ENCODE measurements around the gene CENPM. TPM values are rescaled to one million over a fixed set of nuclear protein-coding genes. Genes with fewer than 3 reads are reported as not detected.

Gene CENPM
- total and polyA plus RNA-seq, 2 experiments from 2014 or later: 6.7 to 14.9 TPM

DNA sequence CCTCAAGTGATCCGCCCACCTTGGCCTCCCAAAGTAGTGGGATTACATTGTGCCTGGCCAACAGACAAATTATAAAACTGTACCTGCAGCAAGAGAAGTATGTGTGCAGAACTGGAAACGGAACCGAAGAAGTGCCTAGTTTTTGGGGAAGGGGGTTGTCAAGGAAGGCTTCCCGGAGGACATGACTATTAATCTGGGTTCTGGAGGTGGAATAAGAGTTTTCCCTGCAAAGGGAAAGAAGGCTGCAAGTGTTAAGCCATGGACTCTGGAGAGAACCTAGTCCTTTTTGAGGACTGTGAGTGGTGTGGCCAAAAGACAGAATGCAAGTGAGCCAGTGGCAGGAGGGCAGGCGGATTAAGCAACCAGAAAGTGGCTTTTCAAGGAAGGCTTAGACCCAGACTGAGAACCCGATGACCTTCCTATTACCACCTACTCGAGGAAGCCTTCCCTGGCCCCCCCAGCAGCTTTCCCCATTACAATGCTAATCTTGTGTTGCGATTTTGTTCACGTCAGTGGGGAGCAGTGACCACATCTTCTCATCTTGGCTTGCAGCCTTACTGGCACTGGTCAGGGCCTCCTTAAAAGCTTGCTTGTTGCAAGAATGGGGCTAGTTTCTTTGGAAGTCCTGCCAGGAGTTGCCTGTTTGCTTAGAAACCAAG lies 16.6 kb upstream of the CENPM start:
- no peaks in the 10 kb centered on the region for H4K20me1 ChIP-seq (ENCODE audit: insufficient read depth, poor library complexity, severe bottlenecking)
- H3K4me3 ChIP-seq: no peak overlapping the region
- TF ChIP-seq EZH2phosphoT487 (IDR thresholded peaks at IDR 0.05; ENCODE audit: low read depth, severe bottlenecking, unreplicated experiment) (no peak), EZH2 (IDR thresholded peaks at IDR 0.05; ENCODE audit: borderline replicate concordance) (no peak)
- TF ChIP-seq, protein P1, sequence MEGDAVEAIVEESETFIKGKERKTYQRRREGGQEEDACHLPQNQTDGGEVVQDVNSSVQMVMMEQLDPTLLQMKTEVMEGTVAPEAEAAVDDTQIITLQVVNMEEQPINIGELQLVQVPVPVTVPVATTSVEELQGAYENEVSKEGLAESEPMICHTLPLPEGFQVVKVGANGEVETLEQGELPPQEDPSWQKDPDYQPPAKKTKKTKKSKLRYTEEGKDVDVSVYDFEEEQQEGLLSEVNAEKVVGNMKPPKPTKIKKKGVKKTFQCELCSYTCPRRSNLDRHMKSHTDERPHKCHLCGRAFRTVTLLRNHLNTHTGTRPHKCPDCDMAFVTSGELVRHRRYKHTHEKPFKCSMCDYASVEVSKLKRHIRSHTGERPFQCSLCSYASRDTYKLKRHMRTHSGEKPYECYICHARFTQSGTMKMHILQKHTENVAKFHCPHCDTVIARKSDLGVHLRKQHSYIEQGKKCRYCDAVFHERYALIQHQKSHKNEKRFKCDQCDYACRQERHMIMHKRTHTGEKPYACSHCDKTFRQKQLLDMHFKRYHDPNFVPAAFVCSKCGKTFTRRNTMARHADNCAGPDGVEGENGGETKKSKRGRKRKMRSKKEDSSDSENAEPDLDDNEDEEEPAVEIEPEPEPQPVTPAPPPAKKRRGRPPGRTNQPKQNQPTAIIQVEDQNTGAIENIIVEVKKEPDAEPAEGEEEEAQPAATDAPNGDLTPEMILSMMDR (IDR thresholded peaks at IDR 0.05; ENCODE audit: poor library complexity): no peak
- no peaks in the 10 kb centered on the region for H3K36me3 ChIP-seq (replicated peaks; ENCODE audit: insufficient read depth, low read depth)
- H3K9me2 ChIP-seq (replicated peaks; ENCODE audit: insufficient read depth): no peaks in the 10 kb centered on the region
- H3K4me2 ChIP-seq: no peak overlapping the region
- no peaks in the 10 kb centered on the region for H3K4me1 ChIP-seq (ENCODE audit: insufficient read depth)
- no peak overlapping the region for H2AFZ ChIP-seq
- H3K27ac ChIP-seq: no peak overlapping the region
- H3K9me3 ChIP-seq (ENCODE audit: low read depth): no peaks in the 10 kb centered on the region
- no peaks in the 10 kb centered on the region for H3K79me2 ChIP-seq
- DNase-seq (ENCODE audit: low spot score): no peak
- no peaks in the 10 kb centered on the region for H3K27me3 ChIP-seq
- WGBS (ENCODE audit: low lambda C conversion rate, missing lambda C conversion rate): 68% methylated on average over 9 of the region's 9 CpGs

DNA sequence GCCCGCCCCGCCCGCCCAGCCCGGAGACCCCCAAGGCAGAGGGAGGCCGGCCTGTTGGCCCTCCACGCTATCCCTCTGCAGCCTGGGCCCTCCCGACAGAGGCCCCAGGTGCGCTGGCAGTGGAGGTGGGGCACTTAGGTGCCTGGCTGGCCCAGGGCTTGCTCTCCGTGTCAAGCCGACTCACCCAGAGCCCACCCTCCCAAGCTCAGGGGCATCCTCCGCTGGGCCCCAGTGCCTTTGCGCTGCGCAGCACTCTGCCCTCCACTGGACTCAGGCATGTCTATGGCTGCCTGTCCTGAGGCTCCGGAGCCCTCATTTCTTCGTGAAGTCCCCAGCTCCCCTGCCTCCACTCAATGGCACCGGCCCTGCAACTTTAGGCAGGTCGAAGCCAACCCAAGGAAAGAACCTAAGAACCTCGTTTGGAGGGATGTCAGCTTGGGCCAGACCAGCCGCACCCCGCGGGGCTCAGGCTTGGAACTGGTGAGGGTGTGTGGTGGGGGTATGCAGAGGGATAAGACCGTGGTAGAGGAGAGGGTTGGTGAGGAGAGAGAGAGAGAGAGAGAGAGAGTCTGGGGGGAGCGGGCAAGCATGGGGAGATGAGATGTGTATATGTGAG lies 11.1 kb upstream of the CENPM start:
- Histone ChIP-seq H3K79me2 (no peaks in the 10 kb centered on the region), H3K36me3 (replicated peaks; ENCODE audit: insufficient read depth, low read depth) (no peaks in the 10 kb centered on the region), H4K20me1 (ENCODE audit: insufficient read depth, poor library complexity, severe bottlenecking) (no peaks in the 10 kb centered on the region), H3K4me3 (no peak overlapping the region), H2AFZ (peak overlapping the region; percentile 74), H3K27me3 (no peaks in the 10 kb centered on the region), H3K27ac (no peak overlapping the region), H3K4me1 (ENCODE audit: insufficient read depth) (no peaks in the 10 kb centered on the region), H3K9me3 (ENCODE audit: low read depth) (no peaks in the 10 kb centered on the region), H3K4me2 (peak overlapping the region; percentile 89), H3K9me2 (replicated peaks; ENCODE audit: insufficient read depth) (no peaks in the 10 kb centered on the region)
- WGBS (ENCODE audit: low lambda C conversion rate, missing lambda C conversion rate): 55% methylated on average over 19 of the region's 23 CpGs
- TF ChIP-seq EZH2 (IDR thresholded peaks at IDR 0.05; ENCODE audit: borderline replicate concordance) (no peak), EZH2phosphoT487 (IDR thresholded peaks at IDR 0.05; ENCODE audit: low read depth, severe bottlenecking, unreplicated experiment) (no peak)
- TF ChIP-seq, protein P1 (IDR thresholded peaks at IDR 0.05; ENCODE audit: poor library complexity): no peak
- no peak for DNase-seq (ENCODE audit: low spot score)

DNA sequence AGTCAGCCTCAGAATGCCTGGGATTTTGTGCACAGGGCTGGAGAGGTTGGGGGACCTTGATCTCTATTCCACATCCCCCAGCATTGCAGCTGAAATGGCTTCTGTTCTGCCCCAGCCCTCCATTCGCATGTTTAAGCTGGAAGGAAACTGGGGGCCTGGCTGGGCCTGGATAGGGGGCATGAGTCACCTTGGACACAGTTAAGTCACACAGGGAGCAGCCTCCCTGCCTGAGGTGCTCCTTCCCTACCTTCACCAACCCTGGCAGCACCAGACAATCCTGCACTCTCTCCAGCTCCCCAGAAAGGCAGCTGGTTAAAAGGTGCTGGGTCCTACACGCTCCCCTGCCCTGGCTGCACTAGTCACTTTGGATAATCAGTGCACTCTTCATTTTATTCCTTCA lies 5.8 kb upstream of the CENPM start:
- H3K4me3 ChIP-seq: no peak overlapping the region
- H3K9me3 ChIP-seq (ENCODE audit: low read depth): no peaks in the 10 kb centered on the region
- H3K36me3 ChIP-seq (replicated peaks; ENCODE audit: insufficient read depth, low read depth): no peaks in the 10 kb centered on the region
- no peak overlapping the region for H3K27ac ChIP-seq
- no peaks in the 10 kb centered on the region for H3K4me1 ChIP-seq (ENCODE audit: insufficient read depth)
- no peak overlapping the region for H2AFZ ChIP-seq
- H3K4me2 ChIP-seq: no peak overlapping the region
- no peaks in the 10 kb centered on the region for H3K9me2 ChIP-seq (replicated peaks; ENCODE audit: insufficient read depth)
- H3K79me2 ChIP-seq: no peaks in the 10 kb centered on the region
- no peaks in the 10 kb centered on the region for H3K27me3 ChIP-seq
- TF ChIP-seq EZH2phosphoT487 (IDR thresholded peaks at IDR 0.05; ENCODE audit: low read depth, severe bottlenecking, unreplicated experiment) (no peak), EZH2 (IDR thresholded peaks at IDR 0.05; ENCODE audit: borderline replicate concordance) (no peak)
- TF ChIP-seq, protein P1 (IDR thresholded peaks at IDR 0.05; ENCODE audit: poor library complexity): no peak
- DNase-seq (ENCODE audit: low spot score): no peak
- 88% methylated on average over 2 of the region's 2 CpGs for WGBS (ENCODE audit: low lambda C conversion rate, missing lambda C conversion rate)
- H4K20me1 ChIP-seq (ENCODE audit: insufficient read depth, poor library complexity, severe bottlenecking): no peaks in the 10 kb centered on the region
